HepG2 (cell line): ENCODE data around the gene VAMP5. TPM values are rescaled to one million over a fixed set of nuclear protein-coding genes. Genes with fewer than 3 reads are reported as not detected.
A peak's percentile ranks its signal among the peaks of the same experiment; 100 is the strongest.

Experiments used
- ELF1 ChIP-seq: sonication (generic); formaldehyde crosslinking; IDR thresholded peaks from 2 replicates; pipeline ENCODE4 v1.4.0; 2020; ENCODE audit warnings: missing genetic modification reagents
- FIP1L1 ChIP-seq: fragments of 200-400 bp; formaldehyde crosslinking; IDR thresholded peaks from 2 replicates; pipeline ENCODE4 v1.6.1; 2018; ENCODE audit warnings: low read depth, mild to moderate bottlenecking, low read length, moderate library complexity, borderline replicate concordance; ENCODE audit not compliant: insufficient read depth
- GATAD2A ChIP-seq: IDR thresholded peaks from 2 replicates; pipeline ENCODE4 v1.6.1; 2016
- HOXA5 ChIP-seq: sonication (generic); formaldehyde crosslinking; IDR thresholded peaks from 2 replicates; pipeline ENCODE4 v1.4.0; 2020; ENCODE audit warnings: missing genetic modification reagents
- HOXA7 ChIP-seq: sonication (generic); formaldehyde crosslinking; IDR thresholded peaks from 2 replicates; pipeline ENCODE4 v1.8.1; 2022; ENCODE audit warnings: mild to moderate bottlenecking, missing genetic modification reagents, moderate library complexity
- KAT8 ChIP-seq: IDR thresholded peaks from 2 replicates; pipeline ENCODE4 v1.6.1; 2016; ENCODE audit warnings: missing genetic modification reagents, missing compliant biosample characterization
- MEIS1 ChIP-seq: sonication (generic); formaldehyde crosslinking; IDR thresholded peaks from 2 replicates; pipeline ENCODE4 v1.9.0; 2021; ENCODE audit warnings: mild to moderate bottlenecking, missing genetic modification reagents, moderate library complexity, borderline replicate concordance
- PAWR ChIP-seq: sonication (generic); formaldehyde crosslinking; IDR thresholded peaks from 2 replicates; pipeline ENCODE4 v1.4.0; 2020; ENCODE audit warnings: missing genetic modification reagents, mild to moderate bottlenecking, borderline replicate concordance
- PCBP2 ChIP-seq: fragments of 200-400 bp; formaldehyde crosslinking; optimal IDR thresholded peaks from 2 replicates; pipeline ENCODE3; 2018; ENCODE audit warnings: low read length, low read depth; ENCODE audit not compliant: poor library complexity, severe bottlenecking
- SOX5 ChIP-seq: IDR thresholded peaks from 2 replicates; pipeline ENCODE4 v1.6.1; 2016; ENCODE audit warnings: borderline replicate concordance
- U2AF1 ChIP-seq: fragments of 200-400 bp; formaldehyde crosslinking; optimal IDR thresholded peaks from 2 replicates; pipeline ENCODE3; 2017; ENCODE audit warnings: mild to moderate bottlenecking, low read depth, low read length
- ZNF607 ChIP-seq: sonication (generic); formaldehyde crosslinking; IDR thresholded peaks from 2 replicates; pipeline ENCODE4 v1.5.1; 2020; ENCODE audit warnings: missing genetic modification reagents, mild to moderate bottlenecking, borderline replicate concordance
- ZNF747 ChIP-seq: sonication (generic); formaldehyde crosslinking; IDR thresholded peaks from 2 replicates; pipeline ENCODE4 v1.8.1; 2023; ENCODE audit warnings: missing genetic modification reagents, mild to moderate bottlenecking, borderline replicate concordance
- ZNF891 ChIP-seq: sonication (generic); formaldehyde crosslinking; IDR thresholded peaks from 2 replicates; pipeline ENCODE4 v1.5.0; 2020; ENCODE audit warnings: mild to moderate bottlenecking, missing genetic modification reagents
- polyA plus RNA-seq, 8 experiments: library from polyadenylated mRNA; depleted of rRNA in 3 of 8; stranded (reverse) in 7 of 8; unstranded in 1 of 8; fragments of >200 nt; fragmentation: Illumina TruSeq in 4 of 8; extraction: Trizol in 4 of 8; gene quantifications; 2 replicates each; pipeline versions ENCODE4 v1.2.1 to v1.2.3, GENCODE V29; 2011 to 2016; ENCODE audit warnings: low read depth in 4 of 8, missing spikeins in 1 of 8, mixed read lengths in 1 of 8; ENCODE audit not compliant: insufficient read depth in 1 of 8
- total RNA-seq, 5 experiments: library from RNA; depleted of rRNA; stranded (reverse); fragments of >200 nt; fragmentation: Illumina TruSeq; extraction: Trizol; gene quantifications; 2 replicates each; pipeline ENCODE4 v1.2.3, GENCODE V29; 2016; ENCODE audit warnings: low read depth in 1 of 5
- TF ChIP-seq, protein P1 (sequence below): sonication (generic); formaldehyde crosslinking; IDR thresholded peaks from 2 replicates; pipeline ENCODE4 v1.5.0; 2020; ENCODE audit warnings: mild to moderate bottlenecking, missing genetic modification reagents, borderline replicate concordance
- TF ChIP-seq, protein P2 (sequence below): sonication (generic); formaldehyde crosslinking; IDR thresholded peaks from 2 replicates; pipeline ENCODE4 v1.8.0; 2022; ENCODE audit warnings: missing genetic modification reagents, mild to moderate bottlenecking, inconsistent platforms, borderline replicate concordance
- TF ChIP-seq, protein P3 (sequence below): sonication (generic); formaldehyde crosslinking; IDR thresholded peaks from 2 replicates; pipeline ENCODE4 v1.5.0; 2020; ENCODE audit warnings: missing genetic modification reagents
- TF ChIP-seq, protein P4 (sequence below): sonication (generic); formaldehyde crosslinking; IDR thresholded peaks from 2 replicates; pipeline ENCODE4 v1.8.1; 2023; ENCODE audit warnings: mild to moderate bottlenecking, moderate library complexity, missing genetic modification reagents
- TF ChIP-seq, protein P5 (sequence below): sonication (generic); formaldehyde crosslinking; IDR thresholded peaks from 2 replicates; pipeline ENCODE4 v1.4.0; 2020; ENCODE audit warnings: missing genetic modification reagents

Gene VAMP5
- total and polyA plus RNA-seq, 2 of the 13 experiments (the other 11 are each of a cell fraction or from before 2014, with no cell fraction given): 7.2 to 56.7 TPM

DNA sequence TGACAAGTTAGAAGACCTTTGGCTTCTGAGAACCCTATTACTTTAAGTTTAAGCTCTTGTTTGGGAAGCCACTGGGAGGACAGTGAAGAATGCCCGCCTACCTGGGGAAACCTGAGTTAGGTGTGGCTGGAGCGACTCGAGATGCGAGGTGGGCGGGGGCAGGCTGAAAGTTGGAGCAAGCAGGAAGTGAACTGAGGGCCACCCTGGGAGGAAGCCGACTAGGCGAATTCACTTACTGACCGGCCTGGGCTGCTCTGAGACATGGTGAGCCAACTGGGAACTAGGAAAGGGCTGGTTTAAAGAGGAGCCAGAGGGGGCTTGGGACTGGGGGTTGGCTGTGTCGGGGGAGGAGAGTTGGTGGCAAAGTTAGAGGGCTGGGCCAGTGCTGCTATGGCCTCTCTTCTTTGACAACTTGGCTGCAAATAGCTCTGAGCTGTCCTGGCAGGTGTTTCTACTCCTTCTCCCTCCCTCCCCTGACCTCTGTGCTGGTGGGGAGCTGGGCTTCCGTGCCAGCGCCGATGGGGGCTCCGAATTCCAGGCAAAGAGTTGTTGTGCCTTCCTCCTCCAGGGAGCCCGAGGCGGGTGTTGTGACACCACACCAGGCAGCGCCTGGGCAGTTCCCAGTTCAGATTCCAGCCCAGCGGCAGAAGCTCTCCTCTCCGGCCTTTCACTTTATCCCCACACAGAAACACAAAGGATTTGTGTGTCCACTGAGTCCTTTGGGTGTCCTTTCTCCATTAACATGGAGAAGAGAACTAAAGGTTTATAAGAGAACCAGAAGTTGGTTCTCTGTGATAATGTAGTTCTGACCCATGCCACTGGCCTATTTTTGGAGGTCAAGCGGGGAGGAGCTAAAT, 6.6 kb upstream of the VAMP5 start, which contains the start of gene VAMP8 (continued):
- TF ChIP-seq PCBP2 (no peak), FIP1L1 (no peak), U2AF1 (no peak), SOX5 (0 out of 2 replicates have a peak, but pooled peaks have one; percentile 8), ZNF747 (CRISPR knock-in tag) (no peak), ELF1 (peak; percentile 75), PAWR (no peak), MEIS1 (CRISPR knock-in tag) (no peak), HOXA7 (CRISPR knock-in tag) (no peak), KAT8 (peak; percentile 37), ZNF607 (CRISPR knock-in tag) (no peak), HOXA5 (no peak), GATAD2A (CRISPR knock-in tag) (0 out of 2 replicates have a peak, but pooled peaks have one; percentile 9), ZNF891 (CRISPR knock-in tag) (peak; percentile 24; the same call in 1 of the 2 replicates)
- TF ChIP-seq, protein P1, sequence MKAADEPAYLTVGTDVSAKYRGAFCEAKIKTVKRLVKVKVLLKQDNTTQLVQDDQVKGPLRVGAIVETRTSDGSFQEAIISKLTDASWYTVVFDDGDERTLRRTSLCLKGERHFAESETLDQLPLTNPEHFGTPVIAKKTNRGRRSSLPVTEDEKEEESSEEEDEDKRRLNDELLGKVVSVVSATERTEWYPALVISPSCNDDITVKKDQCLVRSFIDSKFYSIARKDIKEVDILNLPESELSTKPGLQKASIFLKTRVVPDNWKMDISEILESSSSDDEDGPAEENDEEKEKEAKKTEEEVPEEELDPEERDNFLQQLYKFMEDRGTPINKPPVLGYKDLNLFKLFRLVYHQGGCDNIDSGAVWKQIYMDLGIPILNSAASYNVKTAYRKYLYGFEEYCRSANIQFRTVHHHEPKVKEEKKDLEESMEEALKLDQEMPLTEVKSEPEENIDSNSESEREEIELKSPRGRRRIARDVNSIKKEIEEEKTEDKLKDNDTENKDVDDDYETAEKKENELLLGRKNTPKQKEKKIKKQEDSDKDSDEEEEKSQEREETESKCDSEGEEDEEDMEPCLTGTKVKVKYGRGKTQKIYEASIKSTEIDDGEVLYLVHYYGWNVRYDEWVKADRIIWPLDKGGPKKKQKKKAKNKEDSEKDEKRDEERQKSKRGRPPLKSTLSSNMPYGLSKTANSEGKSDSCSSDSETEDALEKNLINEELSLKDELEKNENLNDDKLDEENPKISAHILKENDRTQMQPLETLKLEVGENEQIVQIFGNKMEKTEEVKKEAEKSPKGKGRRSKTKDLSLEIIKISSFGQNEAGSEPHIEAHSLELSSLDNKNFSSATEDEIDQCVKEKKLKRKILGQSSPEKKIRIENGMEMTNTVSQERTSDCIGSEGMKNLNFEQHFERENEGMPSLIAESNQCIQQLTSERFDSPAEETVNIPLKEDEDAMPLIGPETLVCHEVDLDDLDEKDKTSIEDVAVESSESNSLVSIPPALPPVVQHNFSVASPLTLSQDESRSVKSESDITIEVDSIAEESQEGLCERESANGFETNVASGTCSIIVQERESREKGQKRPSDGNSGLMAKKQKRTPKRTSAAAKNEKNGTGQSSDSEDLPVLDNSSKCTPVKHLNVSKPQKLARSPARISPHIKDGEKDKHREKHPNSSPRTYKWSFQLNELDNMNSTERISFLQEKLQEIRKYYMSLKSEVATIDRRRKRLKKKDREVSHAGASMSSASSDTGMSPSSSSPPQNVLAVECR: peak; percentile 78
- TF ChIP-seq, protein P2, sequence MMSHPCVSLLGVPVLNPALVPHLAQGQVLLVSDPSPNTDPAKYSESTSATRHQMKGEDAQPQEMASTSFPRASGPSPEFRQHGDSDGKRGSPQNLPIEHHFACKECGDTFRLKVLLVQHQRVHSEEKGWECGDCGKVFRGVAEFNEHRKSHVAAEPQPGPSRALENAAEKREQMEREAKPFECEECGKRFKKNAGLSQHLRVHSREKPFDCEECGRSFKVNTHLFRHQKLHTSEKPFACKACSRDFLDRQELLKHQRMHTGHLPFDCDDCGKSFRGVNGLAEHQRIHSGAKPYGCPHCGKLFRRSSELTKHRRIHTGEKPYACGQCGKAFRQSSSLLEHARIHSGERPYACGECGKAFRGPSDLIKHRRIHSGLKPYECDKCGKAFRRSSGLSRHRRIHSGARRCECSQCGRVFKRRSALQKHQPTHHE (CRISPR knock-in tag): no peak
- TF ChIP-seq, protein P3, sequence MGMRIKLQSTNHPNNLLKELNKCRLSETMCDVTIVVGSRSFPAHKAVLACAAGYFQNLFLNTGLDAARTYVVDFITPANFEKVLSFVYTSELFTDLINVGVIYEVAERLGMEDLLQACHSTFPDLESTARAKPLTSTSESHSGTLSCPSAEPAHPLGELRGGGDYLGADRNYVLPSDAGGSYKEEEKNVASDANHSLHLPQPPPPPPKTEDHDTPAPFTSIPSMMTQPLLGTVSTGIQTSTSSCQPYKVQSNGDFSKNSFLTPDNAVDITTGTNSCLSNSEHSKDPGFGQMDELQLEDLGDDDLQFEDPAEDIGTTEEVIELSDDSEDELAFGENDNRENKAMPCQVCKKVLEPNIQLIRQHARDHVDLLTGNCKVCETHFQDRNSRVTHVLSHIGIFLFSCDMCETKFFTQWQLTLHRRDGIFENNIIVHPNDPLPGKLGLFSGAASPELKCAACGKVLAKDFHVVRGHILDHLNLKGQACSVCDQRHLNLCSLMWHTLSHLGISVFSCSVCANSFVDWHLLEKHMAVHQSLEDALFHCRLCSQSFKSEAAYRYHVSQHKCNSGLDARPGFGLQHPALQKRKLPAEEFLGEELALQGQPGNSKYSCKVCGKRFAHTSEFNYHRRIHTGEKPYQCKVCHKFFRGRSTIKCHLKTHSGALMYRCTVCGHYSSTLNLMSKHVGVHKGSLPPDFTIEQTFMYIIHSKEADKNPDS: no peak
- TF ChIP-seq, protein P4, sequence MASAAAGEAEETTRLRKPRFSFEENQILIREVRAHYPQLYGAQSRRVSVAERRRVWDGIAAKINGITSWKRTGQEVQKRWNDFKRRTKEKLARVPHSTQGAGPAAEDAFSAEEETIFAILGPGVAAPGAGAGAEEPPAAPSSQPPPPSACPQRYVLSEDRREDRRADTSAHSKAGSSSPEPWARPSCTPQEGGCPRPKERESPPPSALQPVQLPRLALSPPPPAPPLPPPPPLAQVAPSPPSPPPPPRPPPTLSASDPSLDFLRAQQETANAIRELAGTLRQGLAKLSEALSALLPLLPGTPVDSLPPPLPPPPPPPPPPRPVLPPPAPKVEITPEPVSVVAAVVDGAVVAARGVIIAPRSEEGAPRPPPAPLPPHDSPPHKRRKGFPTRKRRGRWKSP (CRISPR knock-in tag): peak; percentile 67; the same call in 1 of the 2 replicates
- TF ChIP-seq, protein P5, sequence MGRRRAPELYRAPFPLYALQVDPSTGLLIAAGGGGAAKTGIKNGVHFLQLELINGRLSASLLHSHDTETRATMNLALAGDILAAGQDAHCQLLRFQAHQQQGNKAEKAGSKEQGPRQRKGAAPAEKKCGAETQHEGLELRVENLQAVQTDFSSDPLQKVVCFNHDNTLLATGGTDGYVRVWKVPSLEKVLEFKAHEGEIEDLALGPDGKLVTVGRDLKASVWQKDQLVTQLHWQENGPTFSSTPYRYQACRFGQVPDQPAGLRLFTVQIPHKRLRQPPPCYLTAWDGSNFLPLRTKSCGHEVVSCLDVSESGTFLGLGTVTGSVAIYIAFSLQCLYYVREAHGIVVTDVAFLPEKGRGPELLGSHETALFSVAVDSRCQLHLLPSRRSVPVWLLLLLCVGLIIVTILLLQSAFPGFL: no peak
